ENCODE measurements around the gene RUNDC3A. TPM values are rescaled to one million over a fixed set of nuclear protein-coding genes. Genes with fewer than 3 reads are reported as not detected.

Gene RUNDC3A
- polyA plus RNA-seq, 1 experiment: 0.11 TPM

Small RNA genes within 50 kb of the gene (small RNA-seq; reads per million reads assigned to genes)
- gene RF00012 (ENCODE audit: insufficient read length, low read depth) (not detected), gene RN7SL507P (ENCODE audit: insufficient read length, low read depth) (not detected), gene RNU6-453P (ENCODE audit: insufficient read length, low read depth) (not detected)

Other genes starting within 250 kb of the RUNDC3A start
- 46.5 and 57.5 TPM in 2 replicates for gene LSM12, start 241.9 kb upstream of the RUNDC3A start, polyA plus RNA-seq (2011; rRNA removed)
- gene G6PC3, start 237.9 kb upstream of the RUNDC3A start, polyA plus RNA-seq (2011; rRNA removed): 69.8 and 87.4 TPM in 2 replicates
- gene HDAC5, start 185.0 kb upstream of the RUNDC3A start, polyA plus RNA-seq (2011; rRNA removed): 21.3 and 36.7 TPM in 2 replicates
- 0.86 and 0.97 TPM in 2 replicates for gene HROB, start 166.7 kb upstream of the RUNDC3A start, polyA plus RNA-seq (2011; rRNA removed)
- not detected in 2 replicates for gene ASB16, start 137.9 kb upstream of the RUNDC3A start, polyA plus RNA-seq (2011; rRNA removed)
- gene TMUB2, start 121.6 kb upstream of the RUNDC3A start, polyA plus RNA-seq (2011; rRNA removed): 34.3 and 37.1 TPM in 2 replicates
- gene ATXN7L3, start 108.7 kb upstream of the RUNDC3A start, polyA plus RNA-seq (2011; rRNA removed): 44.1 and 51.6 TPM in 2 replicates
- gene UBTF, start 88.9 kb upstream of the RUNDC3A start, polyA plus RNA-seq (2011; rRNA removed): 26.6 and 30.0 TPM in 2 replicates
- not detected in 2 replicates for gene SLC4A1, start 40.5 kb upstream of the RUNDC3A start, polyA plus RNA-seq (2011; rRNA removed)
- 32.1 and 43.4 TPM in 2 replicates for gene SLC25A39, start 16.2 kb downstream of the RUNDC3A start, polyA plus RNA-seq (2011; rRNA removed)
- gene GRN, start 36.7 kb downstream of the RUNDC3A start, polyA plus RNA-seq (2011; rRNA removed): 203 and 322 TPM in 2 replicates
- gene FAM171A2, start 55.3 kb downstream of the RUNDC3A start, polyA plus RNA-seq (2011; rRNA removed): 5.3 and 8.0 TPM in 2 replicates
- gene ITGA2B, start 81.0 kb downstream of the RUNDC3A start, polyA plus RNA-seq (2011; rRNA removed): 0.15 and 0.31 TPM in 2 replicates
- gene GPATCH8, start 194.8 kb downstream of the RUNDC3A start, polyA plus RNA-seq (2011; rRNA removed): 16.3 and 16.4 TPM in 2 replicates
- gene FZD2, start 248.9 kb downstream of the RUNDC3A start, polyA plus RNA-seq (2011; rRNA removed): 49.4 and 73.4 TPM in 2 replicates